H9 (cell line): ENCODE results near the gene DTYMK. TPM values are rescaled to one million over a fixed set of nuclear protein-coding genes. Genes with fewer than 3 reads are reported as not detected.

Source experiments
- DNase-seq: peaks from one replicate; pipeline ENCODE4 v3.0.0-alpha.2; 2017
- H2AFZ ChIP-seq: one replicate; pipeline ENCODE4 v1.6.1; 2013; ENCODE audit warnings: mild to moderate bottlenecking, low read length, control low read depth, moderate library complexity
- H2AK5ac ChIP-seq: 2 replicates; pipeline ENCODE4 v1.6.1; 2013; ENCODE audit warnings: low read length, control low read depth, mixed read lengths; ENCODE audit not compliant: insufficient read length
- H2BK120ac ChIP-seq: one replicate; pipeline ENCODE4 v1.6.1; 2013; ENCODE audit warnings: low read depth, mild to moderate bottlenecking, low read length, control low read depth, inconsistent platforms; ENCODE audit not compliant: poor library complexity, severe bottlenecking
- H2BK12ac ChIP-seq: 2 replicates; pipeline ENCODE4 v1.6.1; 2013; ENCODE audit warnings: low read length, control low read depth, mixed read lengths, low read depth; ENCODE audit not compliant: insufficient read length
- H2BK15ac ChIP-seq: 2 replicates; pipeline ENCODE4 v1.6.1; 2013; ENCODE audit warnings: low read depth, low read length, control low read depth
- H2BK20ac ChIP-seq: one replicate; pipeline ENCODE4 v1.6.1; 2013; ENCODE audit warnings: low read depth, mild to moderate bottlenecking, low read length, control low read depth, inconsistent platforms; ENCODE audit not compliant: poor library complexity, severe bottlenecking
- H2BK5ac ChIP-seq: 2 replicates; pipeline ENCODE4 v1.6.1; 2013; ENCODE audit warnings: low read length, control low read depth, mixed read lengths; ENCODE audit not compliant: insufficient read length
- H3K14ac ChIP-seq: 2 replicates; pipeline ENCODE4 v1.6.1; 2013; ENCODE audit warnings: low read length, control low read depth; ENCODE audit not compliant: insufficient read depth
- H3K18ac ChIP-seq: 2 replicates; pipeline ENCODE4 v1.6.1; 2013; ENCODE audit warnings: low read depth, mild to moderate bottlenecking, mixed read lengths, low read length, control low read depth; ENCODE audit not compliant: insufficient read length
- H3K23ac ChIP-seq: 2 replicates; pipeline ENCODE4 v1.6.1; 2013; ENCODE audit warnings: low read length, control low read depth, mixed read lengths, low read depth; ENCODE audit not compliant: insufficient read length
- H3K23me2 ChIP-seq: 2 replicates; pipeline ENCODE4 v1.6.1; 2013; ENCODE audit warnings: low read depth, mild to moderate bottlenecking, mixed read lengths, low read length, control low read depth; ENCODE audit not compliant: insufficient read length, poor library complexity, severe bottlenecking
- H3K27ac ChIP-seq: 2 replicates; pipeline ENCODE4 v1.5.1; 2013; ENCODE audit warnings: low read length, control low read depth, mixed read lengths, low read depth; ENCODE audit not compliant: insufficient read length
- H3K27me3 ChIP-seq: 2 replicates; pipeline ENCODE4 v1.6.1; 2013; ENCODE audit warnings: low read length, control low read depth, inconsistent platforms; ENCODE audit not compliant: insufficient read depth
- H3K4ac ChIP-seq: 2 replicates; pipeline ENCODE4 v1.6.1; 2013; ENCODE audit warnings: low read depth, mild to moderate bottlenecking, control low read depth, inconsistent platforms, low read length, moderate library complexity
- H3K4me1 ChIP-seq: 2 replicates; pipeline ENCODE4 v1.6.1; 2013; ENCODE audit warnings: low read length, control low read depth, inconsistent platforms; ENCODE audit not compliant: insufficient read depth
- H3K4me2 ChIP-seq: 2 replicates; pipeline ENCODE4 v1.6.1; 2013; ENCODE audit warnings: low read length, control low read depth, mixed read lengths; ENCODE audit not compliant: insufficient read length, insufficient read depth
- H3K56ac ChIP-seq: 2 replicates; pipeline ENCODE4 v1.6.1; 2013; ENCODE audit warnings: low read depth, mild to moderate bottlenecking, mixed read lengths, low read length, control low read depth; ENCODE audit not compliant: insufficient read length
- H3K79me1 ChIP-seq: 2 replicates; pipeline ENCODE4 v1.6.1; 2013; ENCODE audit warnings: low read depth, mild to moderate bottlenecking, moderate library complexity, low read length, control low read depth, inconsistent platforms; ENCODE audit not compliant: insufficient read depth, poor library complexity, severe bottlenecking
- H3K79me2 ChIP-seq: 2 replicates; pipeline ENCODE4 v1.6.1; 2013; ENCODE audit warnings: low read length, control low read depth, inconsistent platforms; ENCODE audit not compliant: insufficient read depth
- H3K9ac ChIP-seq: 2 replicates; pipeline ENCODE4 v1.6.1; 2013; ENCODE audit warnings: low read length, control low read depth, mixed read lengths; ENCODE audit not compliant: insufficient read length; ENCODE audit errors: extremely low read depth
- H3K9me3 ChIP-seq: one replicate; pipeline ENCODE4 v1.6.1; 2013; ENCODE audit warnings: low read depth, low read length, inconsistent platforms; ENCODE audit not compliant: control insufficient read depth
- H3T11ph ChIP-seq: one replicate; pipeline ENCODE4 v1.6.1; 2013; ENCODE audit warnings: mild to moderate bottlenecking, low read length, control low read depth, inconsistent platforms
- H4K20me1 ChIP-seq: one replicate; pipeline ENCODE4 v1.6.1; 2013; ENCODE audit not compliant: control insufficient read depth, insufficient read length, insufficient read depth
- H4K5ac ChIP-seq: 2 replicates; pipeline ENCODE4 v1.6.1; 2013; ENCODE audit warnings: low read depth, mild to moderate bottlenecking, mixed read lengths, low read length, control low read depth; ENCODE audit not compliant: insufficient read length
- H4K8ac ChIP-seq: replicated peaks from 2 replicates; pipeline ENCODE4 v1.6.1; 2013; ENCODE audit warnings: low read length, control low read depth, mixed read lengths, low read depth; ENCODE audit not compliant: insufficient read length
- H4K91ac ChIP-seq: 2 replicates; pipeline ENCODE4 v1.6.1; 2013; ENCODE audit warnings: low read depth, mild to moderate bottlenecking, moderate library complexity, mixed read lengths, low read length, control low read depth; ENCODE audit not compliant: insufficient read length
- H3K27ac Mint-ChIP-seq, 3 experiments: 2 replicates in 2 of 3; 3 replicates in 1 of 3; pipeline ENCODE4 v1.8.0; 2020 to 2021; ENCODE audit warnings: mixed read lengths in 3 of 3, mild to moderate bottlenecking in 1 of 3, moderate library complexity in 1 of 3
- H3K27me3 Mint-ChIP-seq: 2 replicates; pipeline ENCODE4 v1.8.0; 2021; ENCODE audit warnings: low read depth, mild to moderate bottlenecking, moderate library complexity, mixed read lengths
- H3K36me3 Mint-ChIP-seq, 3 experiments: 2 replicates in 2 of 3; 3 replicates in 1 of 3; pipeline ENCODE4 v1.8.0; 2020 to 2021; ENCODE audit warnings: low read depth in 3 of 3, mixed read lengths in 3 of 3; ENCODE audit not compliant: insufficient read depth in 1 of 3
- H3K4me1 Mint-ChIP-seq, 2 experiments: 2 replicates each; pipeline ENCODE4 v1.8.0; 2020; ENCODE audit warnings: mixed read lengths in 2 of 2
- H3K4me3 Mint-ChIP-seq, 2 experiments: 2 replicates in 1 of 2; 3 replicates in 1 of 2; pipeline ENCODE4 v1.8.0; 2020 to 2021; ENCODE audit warnings: mild to moderate bottlenecking in 2 of 2, mixed read lengths in 2 of 2, moderate library complexity in 1 of 2
- H3K9me3 Mint-ChIP-seq, 2 experiments: 2 replicates in 1 of 2; 3 replicates in 1 of 2; pipeline ENCODE4 v1.8.0; 2020; ENCODE audit warnings: mild to moderate bottlenecking in 2 of 2, mixed read lengths in 2 of 2, moderate library complexity in 1 of 2
- CTCF ChIP-seq: fragments of 200-600 bp; sonication (generic); conservative IDR thresholded peaks from 3 replicates; pipeline ENCODE4 v1.8.0; 2021; ENCODE audit warnings: antibody characterized with exemption, mild to moderate bottlenecking
- WGBS: extraction: QIAGEN DNeasy Blood & Tissue Kit; methylation state at CpG from one replicate; pipeline ENCODE4 v1.1.7; 2013; ENCODE audit warnings: missing lambda C conversion rate, low lambda C conversion rate, mixed read lengths; ENCODE audit not compliant: insufficient read length; ENCODE audit errors: extremely low coverage; 5-methylcytosine and 5-hydroxymethylcytosine counted together
- total RNA-seq: library from RNA; stranded (reverse); gene quantifications from 2 replicates; pipeline ENCODE4 v1.2.1, GENCODE V29; 2021

The DTYMK gene
- total RNA-seq, 1 experiment from 2014 or later, result 76.0 TPM

DNA sequence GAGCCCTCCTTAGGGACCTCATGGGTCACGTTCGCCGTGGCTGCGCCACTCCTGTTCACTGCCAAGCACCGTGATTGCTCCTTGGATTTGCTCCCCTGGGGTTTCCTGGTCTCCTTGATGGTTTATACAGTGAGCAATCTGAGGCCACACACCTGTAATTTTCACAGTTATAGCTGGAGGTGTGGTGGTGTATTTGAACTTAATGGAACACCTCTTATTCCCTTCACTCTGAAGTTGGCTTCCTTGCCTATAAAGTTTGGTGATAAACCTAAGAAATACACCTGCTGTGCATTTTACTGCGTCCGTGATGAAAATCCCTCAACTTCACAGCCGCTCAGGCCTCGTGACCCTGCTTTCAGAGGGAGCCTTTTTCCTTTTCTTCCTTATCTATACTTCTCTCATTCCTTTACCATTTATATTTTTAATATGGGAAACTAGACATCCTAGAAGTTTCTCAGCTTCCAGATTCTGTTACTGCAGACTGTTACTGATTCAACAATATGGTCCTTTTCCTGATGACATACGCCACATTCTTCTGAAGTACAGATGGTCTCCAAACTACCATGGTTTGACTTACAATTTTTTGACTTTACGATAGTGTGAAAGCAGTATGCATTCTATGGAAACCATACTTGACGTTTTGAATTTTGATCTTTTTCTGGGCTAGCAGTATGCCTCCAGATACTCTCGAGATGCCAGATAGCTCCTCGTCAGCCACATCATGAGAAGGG is 40.5 kb downstream of the DTYMK start:
- Mint-ChIP-seq H3K4me1 (peaks cover 24 to 36% of the 10 kb centered on the region in 2 experiments), H3K4me3 (no peak overlapping the region), H3K27ac (no peak overlapping the region; a peak in 1 of 7 replicates), H3K9me3 (no peaks in the 10 kb centered on the region), H3K27me3 (no peaks in the 10 kb centered on the region), H3K36me3 (peaks cover 3 to 8% (median 6%) of the 10 kb centered on the region in 3 experiments; a peak in 6 of 7 replicates)
- Histone ChIP-seq H3K9me3 (no peaks in the 10 kb centered on the region), H4K8ac (no peak overlapping the region), H3K56ac (no peak overlapping the region), H3K18ac (no peak overlapping the region), H2AFZ (no peak overlapping the region), H2BK12ac (no peak overlapping the region), H3K23ac (no peak overlapping the region), H2BK20ac (no peak overlapping the region), H4K91ac (no peak overlapping the region), H3K9ac (no peak overlapping the region), H3K4me2 (no peak overlapping the region), H3T11ph (no peak overlapping the region), H3K79me2 (peaks cover 31% of the 10 kb centered on the region; the same call in 1 of the 2 replicates), H3K14ac (no peak overlapping the region), H3K4me1 (peaks cover 4% of the 10 kb centered on the region; the same call in 1 of the 2 replicates), H3K23me2 (no peaks in the 10 kb centered on the region), H3K4ac (no peak overlapping the region), H2BK120ac (no peak overlapping the region), H4K5ac (no peak overlapping the region), H3K27me3 (no peaks in the 10 kb centered on the region), H4K20me1 (no peaks in the 10 kb centered on the region), H2BK5ac (no peak overlapping the region), H3K79me1 (peaks cover 4% of the 10 kb centered on the region), H2BK15ac (no peak overlapping the region), H3K27ac (no peak overlapping the region), H2AK5ac (no peak overlapping the region)
- no CpG with 5 or more reads among the region's 14 CpGs for WGBS
- TF ChIP-seq CTCF, result no peak
- no peak for DNase-seq
